NCI-H146 (cell line): ENCODE measurements around the gene NUP133.
A peak's percentile ranks its signal among the peaks of the same experiment; 100 is the strongest.
"Not testable (repeated sequence)": the region's sequence is repeated elsewhere in the genome, so short reads cannot be mapped to it uniquely, and the experiment has no call there.

ENCODE experiments used
- DNase-seq: peaks from one replicate; lab custom pipeline; 2025; lab: John Stamatoyannopoulos, UW

The NUP133 gene

GRCh38 chr1:229412056-229412455 is 96.1 kb downstream of the NUP133 start:
- DNase-seq = no peak

DNA sequence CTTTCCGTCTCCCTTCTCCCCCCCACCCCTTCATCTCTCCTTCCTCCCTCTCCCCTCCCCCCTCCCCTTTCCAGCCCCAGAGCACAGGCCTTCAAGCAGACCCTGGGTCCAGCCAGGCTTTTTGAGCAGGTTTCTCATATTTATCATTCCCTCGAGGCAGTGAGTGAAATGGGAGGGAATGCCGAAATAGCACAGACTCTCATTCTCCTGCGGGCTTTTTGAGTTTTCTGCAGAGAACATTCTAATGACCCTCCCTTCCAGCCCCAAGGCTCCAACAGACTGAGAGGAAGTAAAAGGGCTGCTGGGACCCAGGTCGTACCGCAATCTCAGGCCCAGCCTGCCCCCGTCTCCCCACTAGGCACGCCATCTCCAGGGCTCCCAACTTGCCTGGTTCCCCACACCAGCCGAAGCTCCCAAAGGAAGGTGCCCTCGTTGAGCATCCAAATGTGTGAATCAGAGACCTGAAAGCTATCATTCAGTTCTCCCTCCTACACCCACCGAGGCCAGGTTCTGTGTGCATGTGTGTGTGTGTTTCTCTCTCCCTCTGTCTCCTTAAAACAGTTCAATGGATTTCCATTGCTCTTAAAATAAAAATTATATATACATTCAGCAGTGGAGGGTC is 96.6 kb downstream of the NUP133 start:
- DNase-seq = no peak

- DNase-seq = peak; percentile 91
Observed at GRCh38 chr1:229410692-229411433, 97.3 kb downstream of the NUP133 start.

DNA sequence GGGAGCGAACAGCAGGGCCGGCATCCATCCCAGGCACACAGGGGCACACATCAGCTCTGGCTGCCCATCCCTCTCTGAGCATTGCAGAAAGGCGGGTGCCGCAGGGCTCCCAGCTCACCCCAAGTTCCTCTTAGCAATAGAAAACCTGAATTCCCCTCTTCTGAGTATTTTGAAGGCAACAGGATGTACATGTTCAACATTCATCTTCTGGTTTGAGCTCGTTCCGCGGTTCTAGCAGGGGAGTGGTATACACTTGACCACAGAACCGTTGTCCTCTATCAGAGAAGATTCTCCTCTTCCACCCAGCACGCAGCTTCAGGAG is 97.8 kb downstream of the NUP133 start:
- no peak for DNase-seq

- DNase-seq = peak; percentile 31
Observed at GRCh38 chr1:229409616-229410369, 98.3 kb downstream of the NUP133 start.

GRCh38 chr1:229408458-229409037 is 99.6 kb downstream of the NUP133 start:
- no peak for DNase-seq

GRCh38 chr1:229407206-229408026 is 100.7 kb downstream of the NUP133 start:
- no peak for DNase-seq

DNA sequence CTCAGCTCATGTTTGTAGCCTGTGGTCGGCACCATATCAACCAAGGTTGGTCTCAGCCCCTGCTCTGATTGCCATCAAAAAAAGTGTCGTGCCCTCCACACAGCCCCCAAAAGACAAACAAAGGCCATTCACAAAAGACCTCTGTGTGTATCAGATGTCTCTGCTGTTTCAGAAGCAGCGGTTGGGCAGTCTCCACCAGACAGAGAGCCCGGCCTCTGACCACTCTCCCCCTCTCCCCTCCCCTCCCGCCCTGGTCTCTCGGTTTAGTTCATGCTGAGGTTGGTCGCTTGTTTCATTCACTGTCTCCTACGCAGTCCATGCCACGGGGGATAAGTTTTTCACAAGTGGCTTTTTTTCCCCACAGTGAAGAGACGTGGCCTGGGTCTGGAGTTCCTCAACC is 101.3 kb downstream of the NUP133 start:
- peak; percentile 53 for DNase-seq

GRCh38 chr1:229403573-229403972 is 104.6 kb downstream of the NUP133 start:
- no peak for DNase-seq

- no peak for DNase-seq
Observed at GRCh38 chr1:229402993-229403392, 105.1 kb downstream of the NUP133 start.

- not testable (repeated sequence) for DNase-seq
Observed at GRCh38 chr1:229402329-229402728, 105.8 kb downstream of the NUP133 start.

- no peak for DNase-seq
Observed at GRCh38 chr1:229397762-229398161, 110.4 kb downstream of the NUP133 start.

DNA sequence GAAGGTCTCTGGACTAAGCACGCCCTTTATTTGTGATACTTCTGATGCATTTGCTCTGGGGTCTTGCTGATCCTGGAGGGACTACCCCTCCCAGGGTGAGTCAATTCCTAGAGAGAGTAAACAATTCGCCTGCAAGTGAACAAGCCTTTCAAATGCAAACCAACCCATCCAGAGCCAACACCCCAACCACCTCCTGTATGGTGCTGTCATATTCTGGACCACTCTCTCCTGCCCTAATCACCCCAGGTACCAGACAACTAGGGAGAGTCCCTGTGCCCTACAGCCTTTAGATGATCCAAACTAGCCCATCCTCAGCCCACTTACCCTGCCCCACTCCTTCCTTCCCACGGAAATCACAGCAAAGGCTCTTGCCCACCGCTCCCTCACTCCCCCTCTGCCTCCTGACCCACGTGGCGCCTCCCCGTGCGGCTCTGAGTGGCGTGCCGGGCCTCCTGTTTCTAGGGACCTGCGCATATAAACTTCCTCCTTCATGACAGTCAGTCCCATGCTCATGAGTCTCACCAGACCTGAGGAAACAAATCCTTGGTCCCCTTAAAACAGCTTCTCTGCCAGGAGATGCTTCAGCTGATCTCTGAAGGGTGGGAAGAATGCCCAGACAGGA is 111.4 kb downstream of the NUP133 start:
- no peak for DNase-seq

DNA sequence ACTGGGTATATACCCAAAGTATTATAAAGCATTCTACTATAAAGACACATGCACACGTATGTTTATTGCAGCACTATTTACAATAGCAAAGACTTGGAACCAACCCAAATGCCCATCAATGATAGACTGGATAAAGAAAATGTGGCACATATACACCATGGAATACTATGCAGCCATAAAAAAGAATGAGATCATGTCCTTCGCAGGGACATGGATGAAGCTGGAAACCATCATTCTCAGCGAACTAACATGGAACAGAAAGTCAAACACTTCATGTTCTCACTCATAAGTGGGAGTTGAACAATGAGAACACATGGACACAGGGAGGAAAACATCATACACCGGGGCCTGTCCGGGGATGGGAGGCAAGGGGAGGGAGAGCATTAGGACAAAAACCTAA is 113.6 kb downstream of the NUP133 start:
- not testable (repeated sequence) for DNase-seq

- DNase-seq = no peak
Observed at GRCh38 chr1:229392936-229393335, 115.2 kb downstream of the NUP133 start.
